ENCODE measurements around the gene VEPH1.

DNA sequence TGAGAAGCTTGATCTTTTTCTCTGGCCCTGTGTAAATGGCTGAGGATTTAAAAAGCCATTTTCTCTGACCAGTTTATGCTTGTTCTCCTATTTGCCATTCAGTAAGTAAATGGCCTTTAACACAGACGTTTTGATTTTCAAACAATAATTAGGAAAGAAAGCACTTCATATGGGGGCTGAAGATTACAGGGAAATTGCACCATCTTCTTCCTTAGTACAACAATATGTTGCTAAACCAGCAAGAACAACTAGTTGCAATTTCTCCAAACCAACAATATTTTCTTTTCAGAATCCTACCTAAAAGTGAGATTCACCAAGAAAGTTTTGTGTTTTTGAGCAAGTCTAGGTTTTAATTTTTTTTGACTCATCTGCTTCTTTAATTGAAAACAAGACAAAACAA lies 262.8 kb downstream of the VEPH1 start:
- TF ChIP-seq, protein P1, sequence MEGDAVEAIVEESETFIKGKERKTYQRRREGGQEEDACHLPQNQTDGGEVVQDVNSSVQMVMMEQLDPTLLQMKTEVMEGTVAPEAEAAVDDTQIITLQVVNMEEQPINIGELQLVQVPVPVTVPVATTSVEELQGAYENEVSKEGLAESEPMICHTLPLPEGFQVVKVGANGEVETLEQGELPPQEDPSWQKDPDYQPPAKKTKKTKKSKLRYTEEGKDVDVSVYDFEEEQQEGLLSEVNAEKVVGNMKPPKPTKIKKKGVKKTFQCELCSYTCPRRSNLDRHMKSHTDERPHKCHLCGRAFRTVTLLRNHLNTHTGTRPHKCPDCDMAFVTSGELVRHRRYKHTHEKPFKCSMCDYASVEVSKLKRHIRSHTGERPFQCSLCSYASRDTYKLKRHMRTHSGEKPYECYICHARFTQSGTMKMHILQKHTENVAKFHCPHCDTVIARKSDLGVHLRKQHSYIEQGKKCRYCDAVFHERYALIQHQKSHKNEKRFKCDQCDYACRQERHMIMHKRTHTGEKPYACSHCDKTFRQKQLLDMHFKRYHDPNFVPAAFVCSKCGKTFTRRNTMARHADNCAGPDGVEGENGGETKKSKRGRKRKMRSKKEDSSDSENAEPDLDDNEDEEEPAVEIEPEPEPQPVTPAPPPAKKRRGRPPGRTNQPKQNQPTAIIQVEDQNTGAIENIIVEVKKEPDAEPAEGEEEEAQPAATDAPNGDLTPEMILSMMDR (IDR thresholded peaks at IDR 0.05 in 4 of 5, conservative IDR thresholded peaks at IDR 0.05 in 1 of 5), result no peak
- no peak for TF ChIP-seq POLR2A (IDR thresholded peaks at IDR 0.05)

Measured in gastrocnemius medialis (tissue), 4 donors.